DOHH2 (cell line): ENCODE results near the gene TNFRSF9.
"Not testable (repeated sequence)": the region's sequence is repeated elsewhere in the genome, so short reads cannot be mapped to it uniquely, and the experiment has no call there.

Experiments used
- H3F3A ChIP-seq: fragments of 200-600 bp; sonication (generic), shearing (Covaris generic); 2 replicates; pipeline ENCODE4 v1.6.0; 2016; ENCODE audit warnings: antibody characterized with exemption, mild to moderate bottlenecking; ENCODE audit not compliant: control insufficient read depth, insufficient read depth
- H3K27ac ChIP-seq: fragments of 200-600 bp; sonication (generic); 2 replicates; pipeline ENCODE4 v1.5.1; 2014; ENCODE audit warnings: low read depth, mild to moderate bottlenecking, low read length, moderate library complexity
- H3K27me3 ChIP-seq: fragments of 200-600 bp; sonication (generic); 2 replicates; pipeline ENCODE4 v1.6.1; 2014; ENCODE audit warnings: mild to moderate bottlenecking, low read length, mixed read lengths; ENCODE audit not compliant: control insufficient read depth
- H3K36me3 ChIP-seq: fragments of 200-600 bp; sonication (generic); 2 replicates; pipeline ENCODE4 v1.6.1; 2014; ENCODE audit warnings: mild to moderate bottlenecking, low read length, moderate library complexity, mixed read lengths; ENCODE audit not compliant: control insufficient read depth
- H3K4me1 ChIP-seq: fragments of 200-600 bp; sonication (generic); 2 replicates; pipeline ENCODE4 v1.6.1; 2014; ENCODE audit warnings: mild to moderate bottlenecking, low read length, mixed read lengths; ENCODE audit not compliant: control insufficient read depth
- H3K4me2 ChIP-seq: fragments of 200-600 bp; sonication (generic); 2 replicates; pipeline ENCODE4 v1.6.0; 2014; ENCODE audit warnings: mild to moderate bottlenecking, low read length, moderate library complexity
- H3K4me3 ChIP-seq: fragments of 200-600 bp; sonication (generic); 2 replicates; pipeline ENCODE4 v1.5.1; 2014; ENCODE audit warnings: mild to moderate bottlenecking, low read length, mixed read lengths
- H3K79me2 ChIP-seq: fragments of 200-600 bp; sonication (generic); 2 replicates; pipeline ENCODE4 v1.6.1; 2014; ENCODE audit warnings: mild to moderate bottlenecking, low read length, mixed read lengths; ENCODE audit not compliant: control insufficient read depth
- H3K9me2 ChIP-seq: fragments of 200-600 bp; sonication (generic); replicated peaks from 2 replicates; pipeline ENCODE4 v1.6.1; 2014; ENCODE audit warnings: mild to moderate bottlenecking, low read length, mixed read lengths; ENCODE audit not compliant: control insufficient read depth
- H3K9me3 ChIP-seq: fragments of 200-600 bp; sonication (generic); 2 replicates; pipeline ENCODE4 v1.6.1; 2014; ENCODE audit warnings: antibody characterized with exemption, low read length, mixed read lengths; ENCODE audit not compliant: control insufficient read depth, insufficient read depth
- H4K20me1 ChIP-seq: fragments of 200-600 bp; sonication (generic); 2 replicates; pipeline ENCODE4 v1.6.0; 2014; ENCODE audit warnings: low read depth, mild to moderate bottlenecking, antibody characterized with exemption, low read length, moderate library complexity; ENCODE audit not compliant: control insufficient read depth, insufficient read depth
- EZH2phosphoT487 ChIP-seq: fragments of 200-600 bp; sonication (generic); IDR thresholded peaks from 2 replicates; pipeline ENCODE4 v1.6.1; 2017; ENCODE audit warnings: borderline replicate concordance, mild to moderate bottlenecking, antibody characterized with exemption, low read length, moderate library complexity, mixed read lengths
- TF ChIP-seq, protein P1 (sequence below): fragments of 200-600 bp; sonication (generic); IDR thresholded peaks from one replicate; pipeline ENCODE4 v1.5.1; 2014; ENCODE audit warnings: antibody characterized with exemption, mild to moderate bottlenecking, low read depth, low read length; ENCODE audit not compliant: poor library complexity, severe bottlenecking

The TNFRSF9 gene

DNA sequence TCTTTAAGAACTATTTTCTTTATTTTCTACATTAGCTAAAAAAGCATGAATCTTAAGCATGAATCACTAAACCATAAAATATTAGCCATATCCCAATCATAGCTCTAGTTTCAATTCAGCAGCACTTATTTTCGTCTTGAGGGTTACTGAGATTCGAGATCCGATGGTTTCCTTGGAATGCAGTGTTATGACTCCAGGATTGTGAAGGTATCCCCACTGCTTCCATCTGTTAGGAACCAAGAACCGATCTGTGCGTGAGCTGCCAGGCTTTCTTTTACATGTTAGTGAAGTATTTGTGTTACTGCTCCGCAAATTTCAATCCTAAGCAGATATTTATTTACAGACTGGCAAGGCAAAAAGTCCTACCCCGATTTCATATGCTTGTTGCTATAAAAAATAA is 18.8 kb downstream of the TNFRSF9 start:
- no peak for TF ChIP-seq EZH2phosphoT487
- TF ChIP-seq, protein P1, sequence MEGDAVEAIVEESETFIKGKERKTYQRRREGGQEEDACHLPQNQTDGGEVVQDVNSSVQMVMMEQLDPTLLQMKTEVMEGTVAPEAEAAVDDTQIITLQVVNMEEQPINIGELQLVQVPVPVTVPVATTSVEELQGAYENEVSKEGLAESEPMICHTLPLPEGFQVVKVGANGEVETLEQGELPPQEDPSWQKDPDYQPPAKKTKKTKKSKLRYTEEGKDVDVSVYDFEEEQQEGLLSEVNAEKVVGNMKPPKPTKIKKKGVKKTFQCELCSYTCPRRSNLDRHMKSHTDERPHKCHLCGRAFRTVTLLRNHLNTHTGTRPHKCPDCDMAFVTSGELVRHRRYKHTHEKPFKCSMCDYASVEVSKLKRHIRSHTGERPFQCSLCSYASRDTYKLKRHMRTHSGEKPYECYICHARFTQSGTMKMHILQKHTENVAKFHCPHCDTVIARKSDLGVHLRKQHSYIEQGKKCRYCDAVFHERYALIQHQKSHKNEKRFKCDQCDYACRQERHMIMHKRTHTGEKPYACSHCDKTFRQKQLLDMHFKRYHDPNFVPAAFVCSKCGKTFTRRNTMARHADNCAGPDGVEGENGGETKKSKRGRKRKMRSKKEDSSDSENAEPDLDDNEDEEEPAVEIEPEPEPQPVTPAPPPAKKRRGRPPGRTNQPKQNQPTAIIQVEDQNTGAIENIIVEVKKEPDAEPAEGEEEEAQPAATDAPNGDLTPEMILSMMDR = no peak
- H3F3A ChIP-seq = no peaks in the 10 kb centered on the region
- H3K9me2 ChIP-seq = no peaks in the 10 kb centered on the region
- H3K9me3 ChIP-seq = no peaks in the 10 kb centered on the region
- no peaks in the 10 kb centered on the region for H3K4me1 ChIP-seq
- H3K4me3 ChIP-seq = no peak overlapping the region
- H4K20me1 ChIP-seq = no peaks in the 10 kb centered on the region
- no peaks in the 10 kb centered on the region for H3K79me2 ChIP-seq
- no peak overlapping the region for H3K27ac ChIP-seq
- H3K36me3 ChIP-seq = no peaks in the 10 kb centered on the region
- H3K4me2 ChIP-seq = no peak overlapping the region
- 0 out of 2 replicates have a peak, but pooled peaks cover 3% of the 10 kb centered on the region for H3K27me3 ChIP-seq

- Histone ChIP-seq H3K4me2 (no peak overlapping the region), H3K9me3 (no peaks in the 10 kb centered on the region), H3K36me3 (no peaks in the 10 kb centered on the region), H3K4me1 (no peaks in the 10 kb centered on the region), H3K27me3 (0 out of 2 replicates have a peak, but pooled peaks cover 3% of the 10 kb centered on the region), H4K20me1 (no peaks in the 10 kb centered on the region), H3F3A (no peaks in the 10 kb centered on the region), H3K79me2 (no peaks in the 10 kb centered on the region), H3K27ac (no peak overlapping the region), H3K9me2 (no peaks in the 10 kb centered on the region), H3K4me3 (no peak overlapping the region)
- TF ChIP-seq EZH2phosphoT487 = no peak
- TF ChIP-seq, protein P1 = no peak
Measured at GRCh38 chr1:7919880-7920279, 20.8 kb downstream of the TNFRSF9 start.

DNA sequence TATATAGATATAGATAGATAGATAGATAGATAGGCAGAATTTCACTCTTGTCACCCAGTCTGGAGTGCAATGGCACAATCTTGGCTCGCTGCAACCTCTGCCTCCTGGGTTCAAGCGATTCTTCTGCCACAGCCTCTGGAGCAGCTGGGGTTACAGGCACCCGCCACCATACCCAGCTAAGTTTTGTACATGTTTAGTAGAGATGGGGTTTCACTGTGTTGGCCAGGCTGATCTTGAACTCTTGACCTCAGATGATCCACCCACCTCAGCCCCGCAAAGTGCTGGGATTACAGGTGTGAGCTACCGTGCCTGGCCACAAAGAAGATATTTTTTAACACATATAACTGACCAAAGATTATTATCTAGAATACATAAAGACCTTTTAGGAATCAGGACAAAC is 22.7 kb downstream of the TNFRSF9 start:
- H3K4me3 ChIP-seq, H3K27me3 ChIP-seq, H3F3A ChIP-seq, H3K79me2 ChIP-seq, H3K27ac ChIP-seq, H3K4me1 ChIP-seq, H4K20me1 ChIP-seq, H3K9me2 ChIP-seq, H3K4me2 ChIP-seq, H3K9me3 ChIP-seq, H3K36me3 ChIP-seq: not testable (repeated sequence)

GRCh38 chr1:7916501-7916830 is 24.2 kb downstream of the TNFRSF9 start:
- Histone ChIP-seq H3K79me2 (no peaks in the 10 kb centered on the region), H3K9me2 (no peaks in the 10 kb centered on the region), H3K4me2 (no peak overlapping the region), H3K27ac (no peak overlapping the region), H3F3A (no peaks in the 10 kb centered on the region), H3K4me1 (no peaks in the 10 kb centered on the region), H3K9me3 (no peaks in the 10 kb centered on the region), H3K4me3 (no peak overlapping the region), H3K27me3 (0 out of 2 replicates have a peak, but pooled peaks cover 3% of the 10 kb centered on the region), H3K36me3 (no peaks in the 10 kb centered on the region), H4K20me1 (no peaks in the 10 kb centered on the region)
- TF ChIP-seq, protein P1 = no peak
- no peak for TF ChIP-seq EZH2phosphoT487
